Trophoblast cell (in vitro differentiated cells and primary cell): ENCODE data around the gene CENPN.

Experiments
- DNase-seq, 2 donors: peaks; one replicate each; pipeline ENCODE4 v3.0.0-alpha.2; 2016
- H2AFZ ChIP-seq: 2 replicates; pipeline ENCODE4 v1.6.1; 2013; ENCODE audit warnings: low read length, moderate library complexity, mild to moderate bottlenecking; ENCODE audit not compliant: insufficient read depth, poor library complexity
- H2AK5ac ChIP-seq: 2 replicates; pipeline ENCODE4 v1.6.1; 2013; ENCODE audit warnings: mild to moderate bottlenecking, low read length
- H2BK120ac ChIP-seq: 2 replicates; pipeline ENCODE4 v1.6.1; 2013; ENCODE audit warnings: low read length, mild to moderate bottlenecking, moderate library complexity; ENCODE audit not compliant: insufficient read depth, poor library complexity
- H2BK12ac ChIP-seq: 2 replicates; pipeline ENCODE4 v1.6.1; 2013; ENCODE audit warnings: mild to moderate bottlenecking, low read length, moderate library complexity
- H2BK5ac ChIP-seq: 2 replicates; pipeline ENCODE4 v1.6.1; 2013; ENCODE audit warnings: low read length, low read depth, moderate library complexity, mild to moderate bottlenecking; ENCODE audit not compliant: poor library complexity
- H3K14ac ChIP-seq: 2 replicates; pipeline ENCODE4 v1.6.1; 2013; ENCODE audit warnings: mild to moderate bottlenecking, low read length
- H3K18ac ChIP-seq: 2 replicates; pipeline ENCODE4 v1.6.1; 2013; ENCODE audit warnings: mild to moderate bottlenecking, low read length
- H3K23ac ChIP-seq: 2 replicates; pipeline ENCODE4 v1.6.1; 2013; ENCODE audit warnings: low read length
- H3K27ac ChIP-seq: 2 replicates; pipeline ENCODE4 v1.5.1; 2013; ENCODE audit warnings: low read depth, mild to moderate bottlenecking, inconsistent platforms, low read length, moderate library complexity
- H3K27me3 ChIP-seq: 2 replicates; pipeline ENCODE4 v1.6.1; 2013; ENCODE audit warnings: inconsistent platforms, mild to moderate bottlenecking, low read length, moderate library complexity; ENCODE audit not compliant: insufficient read depth
- H3K36me3 ChIP-seq, 2 experiments: 1 replicate in 1 of 2; 2 replicates in 1 of 2; pipeline ENCODE4 v1.6.1; 2013; ENCODE audit warnings: low read length in 2 of 2, mild to moderate bottlenecking in 2 of 2, moderate library complexity in 1 of 2; ENCODE audit not compliant: insufficient read depth in 2 of 2, control insufficient read depth in 1 of 2
- H3K4ac ChIP-seq: 2 replicates; pipeline ENCODE4 v1.6.1; 2013; ENCODE audit warnings: low read depth, mild to moderate bottlenecking, low read length, moderate library complexity
- H3K4me1 ChIP-seq, 2 experiments: 1 replicate in 1 of 2; 2 replicates in 1 of 2; pipeline ENCODE4 v1.6.1; 2013; ENCODE audit warnings: low read length in 2 of 2, mild to moderate bottlenecking in 2 of 2, moderate library complexity in 1 of 2; ENCODE audit not compliant: insufficient read depth in 2 of 2, control insufficient read depth in 1 of 2
- H3K4me2 ChIP-seq: 2 replicates; pipeline ENCODE4 v1.6.1; 2013; ENCODE audit warnings: inconsistent platforms, mild to moderate bottlenecking, low read length, moderate library complexity
- H3K4me3 ChIP-seq: 2 replicates; pipeline ENCODE4 v1.5.1; 2013; ENCODE audit warnings: mild to moderate bottlenecking, low read depth, low read length, inconsistent platforms
- H3K79me1 ChIP-seq: one replicate; pipeline ENCODE4 v1.6.1; 2013; ENCODE audit warnings: low read length
- H3K79me2 ChIP-seq: 2 replicates; pipeline ENCODE4 v1.6.1; 2013; ENCODE audit warnings: low read length, mild to moderate bottlenecking; ENCODE audit not compliant: control insufficient read depth, insufficient read depth, poor library complexity
- H3K9ac ChIP-seq: 2 replicates; pipeline ENCODE4 v1.6.1; 2013; ENCODE audit warnings: mild to moderate bottlenecking, low read length
- H3K9me3 ChIP-seq: 2 replicates; pipeline ENCODE4 v1.6.1; 2013; ENCODE audit warnings: low read depth, mild to moderate bottlenecking, control low read depth, inconsistent platforms, low read length; ENCODE audit not compliant: insufficient read depth
- H4K12ac ChIP-seq: 2 replicates; pipeline ENCODE4 v1.6.1; 2013; ENCODE audit warnings: low read depth, mild to moderate bottlenecking, low read length, moderate library complexity
- H4K8ac ChIP-seq: 2 replicates; pipeline ENCODE4 v1.6.1; 2013; ENCODE audit warnings: low read depth, mild to moderate bottlenecking, low read length, moderate library complexity
- H4K91ac ChIP-seq: one replicate; pipeline ENCODE4 v1.6.1; 2013; ENCODE audit warnings: low read depth, mild to moderate bottlenecking, low read length, moderate library complexity
- WGBS: extraction: QIAGEN DNeasy Blood & Tissue Kit; methylation state at CpG from one replicate; pipeline ENCODE4 v1.1.7; 2013; ENCODE audit warnings: missing lambda C conversion rate; ENCODE audit not compliant: insufficient read length, insufficient coverage; ENCODE audit errors: extremely low coverage; 5-methylcytosine and 5-hydroxymethylcytosine counted together

The CENPN gene

GRCh38 chr16:81026429-81026828, 19.4 kb downstream of the CENPN start:
- Histone ChIP-seq H3K36me3 (peaks cover 23 to 39% of the 10 kb centered on the region in 2 experiments), H4K12ac (no peak overlapping the region), H3K4me1 (no peaks in the 10 kb centered on the region), H3K4ac (no peak overlapping the region), H2BK5ac (no peak overlapping the region), H2AK5ac (no peak overlapping the region), H3K4me3 (no peak overlapping the region), H3K18ac (no peak overlapping the region), H4K8ac (no peak overlapping the region), H3K9ac (no peak overlapping the region), H3K23ac (no peak overlapping the region), H2AFZ (no peak overlapping the region), H3K4me2 (no peak overlapping the region), H3K79me1 (no peaks in the 10 kb centered on the region), H3K14ac (no peak overlapping the region), H3K27me3 (no peaks in the 10 kb centered on the region), H2BK12ac (no peak overlapping the region), H3K9me3 (no peaks in the 10 kb centered on the region), H4K91ac (no peak overlapping the region), H3K27ac (no peak overlapping the region), H2BK120ac (no peak overlapping the region), H3K79me2 (no peaks in the 10 kb centered on the region)
- 100% methylated on average over 1 of the region's 4 CpGs for WGBS
- no peak for DNase-seq

- Histone ChIP-seq H3K23ac (no peak overlapping the region), H3K79me2 (no peaks in the 10 kb centered on the region), H2AFZ (no peak overlapping the region), H3K18ac (no peak overlapping the region), H2BK12ac (no peak overlapping the region), H2BK5ac (no peak overlapping the region), H3K4me2 (no peak overlapping the region), H3K27me3 (no peaks in the 10 kb centered on the region), H3K9ac (no peak overlapping the region), H3K27ac (no peak overlapping the region), H2BK120ac (no peak overlapping the region), H4K91ac (no peak overlapping the region), H2AK5ac (no peak overlapping the region), H4K12ac (no peak overlapping the region), H3K4me3 (no peak overlapping the region), H3K79me1 (no peaks in the 10 kb centered on the region), H3K4me1 (no peaks in the 10 kb centered on the region), H3K4ac (no peak overlapping the region), H4K8ac (no peak overlapping the region), H3K36me3 (peaks cover 14 to 31% of the 10 kb centered on the region in 2 experiments), H3K14ac (no peak overlapping the region), H3K9me3 (no peaks in the 10 kb centered on the region)
- peak in 1 of 2 donors; percentile 40 for DNase-seq
- no CpG with 5 or more reads among the region's 11 CpGs for WGBS
These were observed 23.1 kb downstream of the CENPN start for GRCh38 chr16:81029930-81030604.

GRCh38 chr16:81035398-81035974, 28.5 kb downstream of the CENPN start, which contains the start of gene ATMIN:
Gene ATMIN (plus strand): TSS chr16:81035842. CDS start chr16:81035871, 29 bp downstream.
- no CpG with 5 or more reads among the region's 54 CpGs for WGBS
- DNase-seq, result peak; percentile 88 to 98
- Histone ChIP-seq H3K4me1 (peaks cover 12 to 13% of the 10 kb centered on the region in 2 experiments), H3K23ac (no peak within 1 kb of the TSS), H4K91ac (peak within 1 kb of the TSS; percentile 90), H4K8ac (peak within 1 kb of the TSS; percentile 73), H3K79me2 (peaks cover 19% of the 10 kb centered on the region), H3K4me3 (peak within 1 kb of the TSS; percentile 98), H2AFZ (peak within 1 kb of the TSS; percentile 65), H3K79me1 (peaks cover 8% of the 10 kb centered on the region), H3K36me3 (peaks cover 7 to 9% of the 10 kb centered on the region in 2 experiments), H3K14ac (peak within 1 kb of the TSS; percentile 78), H2AK5ac (peak within 1 kb of the TSS; percentile 23), H2BK120ac (peak within 1 kb of the TSS; percentile 78), H3K27ac (peak within 1 kb of the TSS; percentile 77), H3K9me3 (no peaks in the 10 kb centered on the region), H4K12ac (peak within 1 kb of the TSS; percentile 83), H2BK12ac (no peak within 1 kb of the TSS), H3K4me2 (peak within 1 kb of the TSS; percentile 65), H3K9ac (peak within 1 kb of the TSS; percentile 95), H3K18ac (peak within 1 kb of the TSS; percentile 91), H3K27me3 (no peaks in the 10 kb centered on the region), H3K4ac (peak within 1 kb of the TSS; percentile 99), H2BK5ac (peak within 1 kb of the TSS; percentile 55)

DNA sequence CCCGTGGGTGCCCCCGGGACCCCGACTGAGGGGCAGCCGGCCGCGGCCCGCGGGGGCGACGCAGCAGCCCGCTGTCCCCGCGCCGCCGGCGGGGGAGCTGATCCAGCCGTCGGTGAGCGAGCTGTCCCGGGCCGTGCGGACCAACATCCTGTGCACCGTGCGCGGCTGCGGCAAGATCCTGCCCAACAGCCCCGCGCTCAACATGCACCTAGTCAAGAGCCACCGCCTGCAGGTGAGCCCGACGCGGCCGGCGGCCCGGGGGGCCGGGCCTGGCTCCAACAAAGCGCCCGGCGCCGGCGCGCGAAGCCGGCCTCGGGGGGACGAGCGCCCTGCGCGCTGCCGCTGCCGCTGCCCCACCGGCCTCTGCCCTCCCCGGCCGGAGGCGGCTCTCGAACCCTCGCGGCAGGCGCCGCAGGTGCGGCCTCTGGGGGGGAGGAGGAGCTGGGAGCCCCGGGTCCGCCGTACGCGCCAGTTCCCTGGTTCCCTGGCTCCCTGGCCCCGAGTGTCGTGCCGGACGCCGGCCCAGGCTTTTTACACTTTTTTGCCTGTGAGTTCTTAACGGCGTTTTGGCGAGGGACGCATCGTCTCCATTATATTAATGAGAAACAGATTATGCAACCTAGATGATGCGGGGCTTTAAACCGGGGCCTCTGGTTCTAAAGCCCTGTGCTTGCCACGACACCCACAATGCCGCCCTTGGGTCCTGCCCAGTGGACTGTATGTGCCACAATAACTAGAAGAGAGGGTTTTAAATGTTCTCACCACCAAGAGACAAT, 29.1 kb downstream of the CENPN start:
- Histone ChIP-seq H3K9ac (peak overlapping the region; percentile 95), H3K4me3 (peak overlapping the region; percentile 98), H2AK5ac (peak overlapping the region; percentile 23), H3K36me3 (peaks cover 7 to 9% of the 10 kb centered on the region in 2 experiments), H3K9me3 (no peaks in the 10 kb centered on the region), H3K4ac (peak overlapping the region; percentile 99), H4K12ac (peak overlapping the region; percentile 83), H3K14ac (peak overlapping the region; percentile 78), H3K79me2 (peaks cover 19% of the 10 kb centered on the region), H4K8ac (peak overlapping the region; percentile 73), H3K4me1 (peaks cover 12 to 16% of the 10 kb centered on the region in 2 experiments), H2BK5ac (peak overlapping the region; percentile 55), H3K23ac (no peak overlapping the region), H3K79me1 (peaks cover 8% of the 10 kb centered on the region), H2AFZ (peak overlapping the region; percentile 65), H3K4me2 (peak overlapping the region; percentile 65), H3K27ac (peak overlapping the region; percentile 77), H3K18ac (peak overlapping the region; percentile 91), H2BK12ac (no peak overlapping the region), H3K27me3 (no peaks in the 10 kb centered on the region), H4K91ac (peak overlapping the region; percentile 90), H2BK120ac (peak overlapping the region; percentile 78)
- DNase-seq, result peak; percentile 14 to 51
- WGBS, result no CpG with 5 or more reads among the region's 80 CpGs
